HG03342 (cell line): ENCODE data around the gene RHOF.
"Not testable (repeated sequence)": the region's sequence is repeated elsewhere in the genome, so short reads cannot be mapped to it uniquely, and the experiment has no call there.

ENCODE experiments used
- ATAC-seq: cut with Tn5 transposase; IDR thresholded peaks from one replicate; pipeline ENCODE4 v1.9.1; 2021; ENCODE audit warnings: mild to moderate bottlenecking, moderate library complexity; ENCODE audit not compliant: unreplicated experiment

Gene RHOF

DNA sequence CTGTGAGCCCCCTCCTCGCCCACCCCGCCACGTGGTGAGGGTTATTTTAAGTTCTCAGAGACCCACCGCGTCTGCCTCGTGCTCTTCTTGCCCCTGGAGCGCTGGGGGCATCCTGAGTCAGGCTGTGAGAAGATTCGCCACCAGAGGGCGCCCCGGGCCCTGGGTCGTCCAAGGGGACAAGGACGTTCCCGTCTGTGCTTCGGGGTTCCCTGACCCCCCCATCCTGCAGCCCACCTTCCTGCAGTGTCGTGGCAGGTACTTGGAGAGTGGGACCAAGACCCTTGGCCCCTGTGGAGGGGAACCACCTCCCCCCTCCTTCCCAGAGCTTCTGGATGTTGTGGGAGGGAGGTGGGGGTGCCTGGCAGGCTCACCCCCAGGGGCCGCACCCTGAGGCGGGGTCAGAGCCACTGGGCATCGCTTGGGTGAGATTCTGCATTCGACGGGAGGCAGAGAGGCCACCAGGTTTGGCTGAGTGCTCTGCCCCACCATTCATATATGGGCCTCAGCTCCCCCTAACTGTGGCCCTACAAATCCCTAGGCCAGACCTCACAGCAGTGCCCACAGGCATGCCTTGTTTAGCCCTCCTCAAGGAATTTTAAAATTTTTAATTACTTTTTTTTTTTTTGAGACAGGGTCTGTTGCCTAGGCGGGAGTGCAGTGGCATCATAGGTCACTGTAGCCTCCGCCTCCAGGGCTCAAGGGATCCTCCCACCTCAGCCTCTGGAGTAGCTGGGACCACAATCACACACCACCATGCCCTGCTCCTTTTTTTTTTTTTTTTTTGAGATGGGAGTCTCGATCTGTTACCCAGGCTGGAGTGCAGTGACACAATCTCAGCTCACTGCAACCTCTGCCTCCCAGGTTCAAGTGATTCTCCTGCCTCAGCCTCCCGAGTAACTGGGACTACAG, 17.0 kb downstream of the RHOF start:
- ATAC-seq, result no peak

GRCh38 chr12:121775501-121775900, 18.0 kb downstream of the RHOF start:
- ATAC-seq, result no peak

- no peak for ATAC-seq
Measured at GRCh38 chr12:121774968-121775474, 18.5 kb downstream of the RHOF start.

DNA sequence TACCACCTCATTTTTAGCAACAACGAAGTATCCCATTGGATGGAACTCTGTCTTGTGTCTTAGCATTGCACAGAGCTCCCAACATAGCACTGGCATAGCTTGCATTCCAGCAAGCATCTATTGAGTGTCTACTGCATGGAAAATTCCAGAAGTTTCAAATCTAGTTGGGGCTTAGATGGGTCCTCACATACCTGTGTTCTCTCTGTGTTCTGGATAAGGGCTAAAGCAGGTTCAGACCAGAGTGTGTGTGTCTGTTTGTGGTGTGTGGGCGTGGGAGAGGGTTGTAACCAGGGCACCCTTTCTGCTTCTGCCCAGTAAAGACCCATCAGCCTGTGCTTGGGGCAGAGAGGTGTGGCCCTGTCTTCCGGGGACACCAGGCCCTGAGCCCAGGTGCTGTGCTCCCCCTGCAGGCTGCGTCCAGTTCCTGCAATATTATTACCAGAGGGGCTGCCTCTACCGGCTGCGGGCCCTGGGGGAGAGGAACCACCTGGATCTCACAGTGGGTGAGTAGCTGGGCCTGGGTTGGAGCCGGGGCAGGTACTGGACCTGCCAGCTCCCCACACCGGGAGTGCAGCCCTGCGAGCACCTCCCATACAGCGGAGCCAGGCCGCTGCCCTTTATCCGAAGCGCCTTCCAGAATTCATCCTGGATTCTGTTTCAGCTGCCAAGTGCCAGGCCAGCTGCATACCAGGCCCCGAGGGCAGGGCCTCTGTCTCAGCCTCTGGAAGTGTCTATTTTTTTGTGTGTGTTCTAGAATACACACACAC, 20.3 kb downstream of the RHOF start:
- ATAC-seq, result peak; percentile 80

DNA sequence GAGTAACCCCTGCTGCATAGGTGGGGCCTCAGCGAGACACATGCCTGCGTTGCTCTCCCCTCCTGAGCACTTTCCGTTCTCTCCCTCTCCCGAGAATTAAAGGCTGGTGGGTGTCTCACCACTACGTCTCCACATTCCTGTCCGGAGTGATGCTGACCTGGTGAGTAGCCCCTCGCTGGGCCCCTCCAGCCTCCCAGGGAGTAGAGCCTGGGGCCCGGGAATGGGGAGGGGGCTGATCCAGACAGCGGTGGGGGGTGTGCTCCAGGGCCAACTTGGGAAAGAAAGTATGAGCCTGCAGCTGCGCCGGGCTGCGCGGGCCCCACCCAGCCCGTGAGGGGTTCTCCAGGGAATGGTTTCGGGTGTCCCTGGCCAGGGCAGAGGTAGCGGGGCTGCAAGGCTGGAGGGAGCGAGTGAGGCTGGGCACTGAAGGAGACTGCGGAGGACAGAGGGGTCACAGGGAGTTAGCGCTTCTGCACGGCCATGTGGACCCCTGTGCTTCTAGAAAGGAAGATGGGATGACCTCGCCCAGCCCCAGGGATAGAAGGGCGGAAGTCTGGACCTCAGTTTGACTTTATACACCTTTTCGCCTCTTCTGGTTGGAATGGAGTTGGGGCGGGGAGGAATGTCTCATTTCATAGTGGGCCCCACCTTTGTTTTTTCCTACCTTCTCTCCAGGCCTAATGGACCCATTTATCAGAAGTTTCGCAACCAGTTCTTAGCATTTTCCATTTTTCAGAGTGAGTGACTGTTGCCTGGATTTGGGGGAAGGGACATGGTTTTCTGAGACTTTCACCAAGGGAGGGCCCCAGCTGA, 22.5 kb downstream of the RHOF start:
- no peak for ATAC-seq

GRCh38 chr12:121770388-121770787, 23.1 kb downstream of the RHOF start:
- no peak for ATAC-seq

- ATAC-seq, result no peak
Measured at GRCh38 chr12:121769831-121770301, 23.6 kb downstream of the RHOF start.

DNA sequence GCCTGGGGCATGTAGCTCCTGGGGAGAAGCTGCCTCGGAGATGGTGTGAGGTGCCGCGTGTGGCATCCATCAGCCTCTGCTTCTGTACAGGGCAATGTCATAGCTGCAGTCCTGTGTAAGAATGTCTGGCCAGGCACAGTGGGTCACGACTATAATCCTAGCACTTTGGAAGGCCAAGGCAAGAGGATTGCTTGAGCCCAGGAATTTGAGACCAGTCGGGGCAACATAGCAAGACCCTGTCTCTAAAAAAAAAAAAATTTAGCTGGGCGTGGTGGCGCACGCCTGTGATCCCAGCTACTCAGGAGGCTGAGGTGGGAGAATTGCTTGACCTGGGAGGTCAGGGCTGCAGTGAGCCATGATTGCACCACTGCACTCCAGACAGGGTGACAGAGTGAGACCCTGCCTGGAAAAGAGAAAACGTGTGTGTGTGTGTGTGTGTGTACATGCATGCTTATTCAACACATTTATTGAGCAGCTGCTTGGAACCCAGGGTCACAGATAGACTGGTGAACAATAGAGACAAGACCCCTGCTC, 24.1 kb downstream of the RHOF start:
- no peak for ATAC-seq

DNA sequence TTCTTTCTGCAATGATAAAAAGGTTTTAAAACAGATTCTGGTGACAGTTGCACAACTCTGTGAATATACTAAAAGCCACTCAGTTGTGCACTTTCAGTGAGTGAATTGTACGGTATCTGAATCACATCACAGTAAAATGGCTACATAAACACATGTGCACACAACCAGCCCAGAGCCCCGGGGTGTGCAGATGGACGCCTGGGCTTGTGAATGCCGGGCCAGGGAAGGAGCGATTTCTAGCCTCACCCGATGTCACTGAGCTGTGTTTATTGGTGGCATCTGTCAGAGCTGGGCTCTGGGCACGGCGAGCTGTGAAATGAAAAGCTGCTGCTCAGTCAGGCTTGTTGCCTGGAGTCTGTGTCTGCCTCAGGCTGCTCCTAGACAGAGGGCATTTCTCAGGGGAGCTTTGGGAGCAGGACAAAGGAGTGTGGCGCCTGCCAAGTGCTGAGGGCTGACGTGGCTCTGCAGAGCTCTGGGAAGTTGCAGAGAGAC, 25.9 kb downstream of the RHOF start:
- no peak for ATAC-seq

GRCh38 chr12:121766290-121767039, 27.0 kb downstream of the RHOF start:
- ATAC-seq, result no peak

- ATAC-seq, result no peak
Measured at GRCh38 chr12:121765573-121765972, 27.9 kb downstream of the RHOF start.

DNA sequence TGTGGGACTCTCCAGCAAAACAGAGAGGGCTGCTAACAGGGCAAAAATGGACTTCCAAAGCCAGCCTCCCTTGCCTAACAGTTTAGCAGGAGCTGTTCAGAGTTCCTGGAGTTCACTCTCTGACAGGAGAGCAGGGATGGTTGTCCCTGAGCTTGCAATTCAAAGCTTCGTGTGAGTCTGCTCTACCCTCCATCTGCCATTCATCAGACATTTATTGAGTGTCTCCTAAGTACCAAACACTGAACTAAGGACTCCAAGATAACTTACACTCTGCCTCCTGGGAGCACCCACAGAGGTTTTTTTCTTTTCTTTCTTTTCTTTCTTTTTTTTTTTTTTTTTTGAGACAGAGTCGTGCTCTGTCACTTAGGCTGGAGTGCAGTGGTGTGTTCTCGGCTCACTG, 28.7 kb downstream of the RHOF start:
- ATAC-seq, result no peak

GRCh38 chr12:121762269-121762668, 31.2 kb downstream of the RHOF start:
- ATAC-seq, result no peak

GRCh38 chr12:121758536-121758935, 35.0 kb downstream of the RHOF start:
- ATAC-seq, result not testable (repeated sequence)

GRCh38 chr12:121755591-121755990, 37.9 kb downstream of the RHOF start:
- no peak for ATAC-seq

- no peak for ATAC-seq
Measured at GRCh38 chr12:121754836-121755235, 38.7 kb downstream of the RHOF start.

- ATAC-seq, result no peak
Measured at GRCh38 chr12:121753844-121754264, 39.6 kb downstream of the RHOF start.

GRCh38 chr12:121751749-121752351, 41.6 kb downstream of the RHOF start:
- ATAC-seq, result no peak

- no peak for ATAC-seq
Measured at GRCh38 chr12:121751034-121751433, 42.5 kb downstream of the RHOF start.
